Sigmoid colon (tissue), 3 donors: ENCODE results near the gene AK1.

ENCODE experiments used
- POLR2A ChIP-seq, 2 donors: fragments of 450-650 bp; IDR thresholded peaks; one replicate each; pipeline ENCODE4 v1.6.1; 2016; ENCODE audit warnings: antibody characterized with exemption in 2 of 2, mild to moderate bottlenecking in 2 of 2, moderate library complexity in 2 of 2
- TF ChIP-seq, protein P1 (sequence below), 4 experiments: fragments of 450-650 bp in 3 of 4; fragments of 200-600 bp in 1 of 4; IDR thresholded peaks; one replicate each; pipeline ENCODE4 v1.5.1; 2016 to 2019; ENCODE audit warnings: antibody characterized with exemption in 4 of 4, mild to moderate bottlenecking in 3 of 4, moderate library complexity in 2 of 4

GRCh38 chr9:127872369-127873222 is 4.9 kb downstream of the AK1 start:
- TF ChIP-seq, protein P1, sequence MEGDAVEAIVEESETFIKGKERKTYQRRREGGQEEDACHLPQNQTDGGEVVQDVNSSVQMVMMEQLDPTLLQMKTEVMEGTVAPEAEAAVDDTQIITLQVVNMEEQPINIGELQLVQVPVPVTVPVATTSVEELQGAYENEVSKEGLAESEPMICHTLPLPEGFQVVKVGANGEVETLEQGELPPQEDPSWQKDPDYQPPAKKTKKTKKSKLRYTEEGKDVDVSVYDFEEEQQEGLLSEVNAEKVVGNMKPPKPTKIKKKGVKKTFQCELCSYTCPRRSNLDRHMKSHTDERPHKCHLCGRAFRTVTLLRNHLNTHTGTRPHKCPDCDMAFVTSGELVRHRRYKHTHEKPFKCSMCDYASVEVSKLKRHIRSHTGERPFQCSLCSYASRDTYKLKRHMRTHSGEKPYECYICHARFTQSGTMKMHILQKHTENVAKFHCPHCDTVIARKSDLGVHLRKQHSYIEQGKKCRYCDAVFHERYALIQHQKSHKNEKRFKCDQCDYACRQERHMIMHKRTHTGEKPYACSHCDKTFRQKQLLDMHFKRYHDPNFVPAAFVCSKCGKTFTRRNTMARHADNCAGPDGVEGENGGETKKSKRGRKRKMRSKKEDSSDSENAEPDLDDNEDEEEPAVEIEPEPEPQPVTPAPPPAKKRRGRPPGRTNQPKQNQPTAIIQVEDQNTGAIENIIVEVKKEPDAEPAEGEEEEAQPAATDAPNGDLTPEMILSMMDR (IDR thresholded peaks at IDR 0.05): no peak
- TF ChIP-seq POLR2A (IDR thresholded peaks at IDR 0.05): no peak
